GM23338 (cell line): ENCODE measurements around the gene NFATC1. TPM values are rescaled to one million over a fixed set of nuclear protein-coding genes. Genes with fewer than 3 reads are reported as not detected.

Source experiments
- ATAC-seq: fragments of 200-7000 bp; cut with Tn5 transposase; 3 replicates; pipeline ENCODE4 v1.9.1; 2020
- DNase-seq: peaks from one replicate; pipeline ENCODE4 v3.0.0-alpha.2; 2015; ENCODE audit warnings: low spot score
- H2AFZ ChIP-seq: fragments of 200-600 bp; sonication (generic); 2 replicates; pipeline ENCODE4 v1.8.0; 2016; ENCODE audit warnings: antibody characterized with exemption, mild to moderate bottlenecking, moderate library complexity
- H3F3A ChIP-seq: fragments of 200-600 bp; sonication (generic); replicated peaks from 2 replicates; pipeline ENCODE4 v1.8.0; 2017; ENCODE audit warnings: antibody characterized with exemption, mixed run types, low read depth
- H3K27ac ChIP-seq: fragments of 200-600 bp; sonication (generic); 2 replicates; pipeline ENCODE4 v1.6.1; 2016; ENCODE audit warnings: low read depth
- H3K27me3 ChIP-seq: fragments of 200-600 bp; sonication (generic); 2 replicates; pipeline ENCODE4 v1.8.0; 2016; ENCODE audit warnings: mild to moderate bottlenecking, mixed run types, moderate library complexity; ENCODE audit not compliant: insufficient read depth
- H3K36me3 ChIP-seq: fragments of 200-600 bp; sonication (generic); 2 replicates; pipeline ENCODE4 v1.8.0; 2016; ENCODE audit warnings: mild to moderate bottlenecking; ENCODE audit not compliant: insufficient read depth
- H3K4me1 ChIP-seq: fragments of 200-600 bp; sonication (generic); 2 replicates; pipeline ENCODE4 v1.8.0; 2016; ENCODE audit warnings: mild to moderate bottlenecking, moderate library complexity; ENCODE audit not compliant: insufficient read depth
- H3K4me2 ChIP-seq: fragments of 200-600 bp; sonication (generic); 2 replicates; pipeline ENCODE4 v1.7.1; 2017; ENCODE audit warnings: mixed run types
- H3K4me3 ChIP-seq: fragments of 200-600 bp; sonication (generic); 2 replicates; pipeline ENCODE4 v1.6.1; 2016; ENCODE audit warnings: mixed run types
- H3K79me2 ChIP-seq: fragments of 200-600 bp; sonication (generic); replicated peaks from 2 replicates; pipeline ENCODE4 v1.8.0; 2017; ENCODE audit warnings: mild to moderate bottlenecking; ENCODE audit not compliant: insufficient read depth
- H3K9me2 ChIP-seq: fragments of 200-600 bp; sonication (generic); 2 replicates; pipeline ENCODE4 v1.8.0; 2017; ENCODE audit not compliant: insufficient read depth
- H4K20me1 ChIP-seq: fragments of 200-600 bp; sonication (generic); replicated peaks from 2 replicates; pipeline ENCODE4 v1.8.0; 2017; ENCODE audit warnings: mild to moderate bottlenecking; ENCODE audit not compliant: insufficient read depth
- H3K27ac Mint-ChIP-seq: 2 replicates; pipeline ENCODE4 v1.8.0; 2020; ENCODE audit warnings: inconsistent platforms, mild to moderate bottlenecking, moderate library complexity, mixed read lengths
- H3K27me3 Mint-ChIP-seq: 3 replicates; pipeline ENCODE4 v1.8.0; 2022; ENCODE audit warnings: low read depth, mild to moderate bottlenecking, moderate library complexity, mixed read lengths, inconsistent platforms; ENCODE audit not compliant: insufficient read depth, poor library complexity
- H3K36me3 Mint-ChIP-seq: 3 replicates; pipeline ENCODE4 v1.8.0; 2021; ENCODE audit warnings: low read depth, mild to moderate bottlenecking, inconsistent platforms, moderate library complexity, mixed read lengths
- H3K4me1 Mint-ChIP-seq: 3 replicates; pipeline ENCODE4 v1.8.0; 2020; ENCODE audit warnings: mild to moderate bottlenecking, inconsistent platforms, mixed read lengths
- H3K4me3 Mint-ChIP-seq: 3 replicates; pipeline ENCODE4 v1.8.0; 2021; ENCODE audit warnings: moderate library complexity, mild to moderate bottlenecking, inconsistent platforms, mixed read lengths
- H3K9me3 Mint-ChIP-seq: 3 replicates; pipeline ENCODE4 v1.8.0; 2020; ENCODE audit warnings: moderate library complexity, mild to moderate bottlenecking, inconsistent platforms, mixed read lengths
- JUNB ChIP-seq: IDR thresholded peaks from one replicate; pipeline ENCODE4 v1.6.1; 2016; ENCODE audit warnings: antibody characterized with exemption; ENCODE audit not compliant: unreplicated experiment
- NANOG ChIP-seq: IDR thresholded peaks from 2 replicates; pipeline ENCODE4 v1.6.1; 2016; ENCODE audit warnings: antibody characterized with exemption, borderline replicate concordance
- POLR2AphosphoS5 ChIP-seq: IDR thresholded peaks from 2 replicates; pipeline ENCODE4 v1.6.1; 2016; ENCODE audit warnings: antibody characterized with exemption, low read depth
- REST ChIP-seq: IDR thresholded peaks from one replicate; pipeline ENCODE4 v1.6.1; 2018; ENCODE audit warnings: antibody characterized with exemption; ENCODE audit not compliant: unreplicated experiment
- ZNF114 ChIP-seq: fragments of 250-450 bp; sonication (Bioruptor Pico); IDR thresholded peaks from 2 replicates; pipeline ENCODE4 v1.5.0; 2020; ENCODE audit warnings: mild to moderate bottlenecking, moderate library complexity
- ZNF331 ChIP-seq: fragments of 250-450 bp; sonication (Bioruptor Pico); IDR thresholded peaks from 2 replicates; pipeline ENCODE4 v1.5.0; 2020; ENCODE audit warnings: low read depth, mild to moderate bottlenecking, moderate library complexity
- ZNF462 ChIP-seq: fragments of 250-450 bp; sonication (Bioruptor Pico); IDR thresholded peaks from 2 replicates; pipeline ENCODE4 v1.5.0; 2020; ENCODE audit warnings: mild to moderate bottlenecking, moderate library complexity
- polyA plus RNA-seq: library from polyadenylated mRNA; unstranded; fragments of >200 nt; fragmentation: Nextera tagmentation; extraction: Ambion mirVana; gene quantifications from 2 replicates; pipeline ENCODE4 v1.2.1, GENCODE V29; 2016
- total RNA-seq: library from RNA; depleted of rRNA; stranded (reverse); fragments of >200 nt; shearing (Covaris generic); gene quantifications from 2 replicates; pipeline ENCODE4 v1.2.3, GENCODE V29; 2014
- TF ChIP-seq, protein P1 (sequence below), 2 experiments: fragments of 200-600 bp in 1 of 2; sonication (generic) in 1 of 2; conservative IDR thresholded peaks; 2 replicates each; pipeline versions ENCODE4 v1.5.1 to v1.6.1; 2016 to 2017; ENCODE audit warnings: antibody characterized with exemption in 2 of 2, low read depth in 2 of 2, mild to moderate bottlenecking in 2 of 2, moderate library complexity in 1 of 2

The NFATC1 gene
- total and polyA plus RNA-seq, 2 experiments from 2014 or later: 3.9 to 6.4 TPM

GRCh38 chr18:79528846-79529245 is 133.1 kb downstream of the NFATC1 start:
- H3K4me3 Mint-ChIP-seq: no peak overlapping the region
- TF ChIP-seq POLR2AphosphoS5 (no peak), ZNF331 (CRISPR knock-in tag) (no peak), ZNF462 (no peak)
- TF ChIP-seq, protein P1, sequence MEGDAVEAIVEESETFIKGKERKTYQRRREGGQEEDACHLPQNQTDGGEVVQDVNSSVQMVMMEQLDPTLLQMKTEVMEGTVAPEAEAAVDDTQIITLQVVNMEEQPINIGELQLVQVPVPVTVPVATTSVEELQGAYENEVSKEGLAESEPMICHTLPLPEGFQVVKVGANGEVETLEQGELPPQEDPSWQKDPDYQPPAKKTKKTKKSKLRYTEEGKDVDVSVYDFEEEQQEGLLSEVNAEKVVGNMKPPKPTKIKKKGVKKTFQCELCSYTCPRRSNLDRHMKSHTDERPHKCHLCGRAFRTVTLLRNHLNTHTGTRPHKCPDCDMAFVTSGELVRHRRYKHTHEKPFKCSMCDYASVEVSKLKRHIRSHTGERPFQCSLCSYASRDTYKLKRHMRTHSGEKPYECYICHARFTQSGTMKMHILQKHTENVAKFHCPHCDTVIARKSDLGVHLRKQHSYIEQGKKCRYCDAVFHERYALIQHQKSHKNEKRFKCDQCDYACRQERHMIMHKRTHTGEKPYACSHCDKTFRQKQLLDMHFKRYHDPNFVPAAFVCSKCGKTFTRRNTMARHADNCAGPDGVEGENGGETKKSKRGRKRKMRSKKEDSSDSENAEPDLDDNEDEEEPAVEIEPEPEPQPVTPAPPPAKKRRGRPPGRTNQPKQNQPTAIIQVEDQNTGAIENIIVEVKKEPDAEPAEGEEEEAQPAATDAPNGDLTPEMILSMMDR (conservative IDR thresholded peaks at IDR 0.05; ENCODE audit: low read depth in 2 of 2): peak; percentile 85 to 91
- Histone ChIP-seq H2AFZ (no peak overlapping the region), H3K4me1 (no peaks in the 10 kb centered on the region), H3F3A (no peaks in the 10 kb centered on the region), H4K20me1 (no peaks in the 10 kb centered on the region), H3K79me2 (no peaks in the 10 kb centered on the region), H3K4me2 (no peak overlapping the region), H3K9me2 (no peaks in the 10 kb centered on the region), H3K4me3 (no peak overlapping the region), H3K27me3 (no peaks in the 10 kb centered on the region), H3K36me3 (no peaks in the 10 kb centered on the region), H3K27ac (no peak overlapping the region)
- H3K4me1 Mint-ChIP-seq: peaks cover 8% of the 10 kb centered on the region
- no peak overlapping the region for H3K27ac Mint-ChIP-seq
- H3K36me3 Mint-ChIP-seq: no peaks in the 10 kb centered on the region
- DNase-seq (peak; percentile 85), ATAC-seq (peak; percentile 68)
- peaks cover 18% of the 10 kb centered on the region for H3K27me3 Mint-ChIP-seq
- no peaks in the 10 kb centered on the region for H3K9me3 Mint-ChIP-seq

GRCh38 chr18:79529296-79529695 is 133.6 kb downstream of the NFATC1 start:
- Mint-ChIP-seq H3K27ac (no peak overlapping the region), H3K4me3 (no peak overlapping the region), H3K36me3 (no peaks in the 10 kb centered on the region), H3K9me3 (no peaks in the 10 kb centered on the region), H3K4me1 (peaks cover 8% of the 10 kb centered on the region), H3K27me3 (peaks cover 18% of the 10 kb centered on the region)
- Histone ChIP-seq H3K36me3 (no peaks in the 10 kb centered on the region), H3K4me1 (no peaks in the 10 kb centered on the region), H3K4me2 (no peak overlapping the region), H3K27ac (no peak overlapping the region), H4K20me1 (no peaks in the 10 kb centered on the region), H2AFZ (no peak overlapping the region), H3K27me3 (no peaks in the 10 kb centered on the region), H3F3A (no peaks in the 10 kb centered on the region), H3K9me2 (no peaks in the 10 kb centered on the region), H3K4me3 (no peak overlapping the region), H3K79me2 (no peaks in the 10 kb centered on the region)
- ATAC-seq: no peak
- TF ChIP-seq NANOG (no peak), JUNB (no peak), ZNF114 (no peak), REST (no peak), POLR2AphosphoS5 (no peak)
- no peak for DNase-seq
